ENCODE results near the gene NSMCE1.

NSMCE1 gene

GRCh38 chr16:27198451-27199234 is 69.9 kb downstream of the NSMCE1 start:
- no peaks in the 10 kb centered on the region for H3K9me3 ChIP-seq (ENCODE audit: control extremely low read depth in 1 of 5, control insufficient read depth in 4 of 5, insufficient read depth in 2 of 5, low read depth in 1 of 5, low read length in 4 of 5)
- ChIA-PET POLR2A (interaction anchor here (1.2 kb wide), 1 partner anchor 24 kb away, joined by 3 read pairs; no protein-coding TSS in a partner anchor), CTCF (interaction anchor here (1.0 to 3.8 kb wide), 4 partner anchors 11 to 177 kb away, joined by 3 to 18 read pairs (median 11); no protein-coding TSS in a partner anchor)
- no peak for DNase-seq
- H3K36me3 ChIP-seq (ENCODE audit: control insufficient read depth in 4 of 4, insufficient read depth in 4 of 4, low read length in 3 of 4), result no peaks in the 10 kb centered on the region
- no peaks in the 10 kb centered on the region for H3K27me3 ChIP-seq (replicated peaks in 2 of 5; ENCODE audit: control insufficient read depth in 4 of 5, insufficient read depth in 5 of 5, low read length in 4 of 5)
- no peak overlapping the region for H3K4me3 ChIP-seq (ENCODE audit: control insufficient read depth in 1 of 7, extremely low read depth in 1 of 7, insufficient read depth in 4 of 7, low read depth in 2 of 7, low read length in 6 of 7)
- peaks cover 16 to 20% (median 18%) of the 10 kb centered on the region in 4 experiments for H3K4me1 ChIP-seq (ENCODE audit: control extremely low read depth in 1 of 4, control insufficient read depth in 4 of 4, insufficient read depth in 4 of 4, low read length in 3 of 4)
- H3K27ac ChIP-seq (ENCODE audit: insufficient read depth in 1 of 2, low read depth in 1 of 2, low read length in 2 of 2, poor library complexity in 1 of 2, severe bottlenecking in 2 of 2), result peak overlapping the region in 1 of 2 experiments; percentile 60
- 98% methylated on average over 11 of the region's 12 CpGs for WGBS (ENCODE audit: insufficient coverage)

- CTCF ChIA-PET, result interaction anchor here (1.2 to 3.8 kb wide), 5 partner anchors 10 to 38 kb away, joined by 3 to 18 read pairs (median 4); no protein-coding TSS in a partner anchor
Measured at GRCh38 chr16:27197004-27197403, 71.6 kb downstream of the NSMCE1 start.

GRCh38 chr16:27195941-27196595 is 72.5 kb downstream of the NSMCE1 start:
- no peak for DNase-seq
- POLR2A ChIA-PET, result no interaction called here
- WGBS (ENCODE audit: insufficient coverage), result 98% methylated on average over 9 of the region's 9 CpGs

More at GRCh38 chr16:27197004-27197403, 71.6 kb downstream of the NSMCE1 start:
- peaks cover 11 to 14% (median 13%) of the 10 kb centered on the region in 4 experiments for H3K4me1 ChIP-seq (ENCODE audit: control extremely low read depth in 1 of 4, control insufficient read depth in 4 of 4, insufficient read depth in 4 of 4, low read length in 3 of 4)
- WGBS (ENCODE audit: insufficient coverage), result 91% methylated on average over 4 of the region's 4 CpGs
- H3K4me3 ChIP-seq (ENCODE audit: control insufficient read depth in 1 of 7, extremely low read depth in 1 of 7, insufficient read depth in 4 of 7, low read depth in 2 of 7, low read length in 6 of 7), result no peak overlapping the region
- no peak overlapping the region for H3K27ac ChIP-seq (ENCODE audit: insufficient read depth in 1 of 2, low read depth in 1 of 2, low read length in 2 of 2, poor library complexity in 1 of 2, severe bottlenecking in 2 of 2)
- H3K27me3 ChIP-seq (replicated peaks in 2 of 5; ENCODE audit: control insufficient read depth in 4 of 5, insufficient read depth in 5 of 5, low read length in 4 of 5), result no peaks in the 10 kb centered on the region
- H3K9me3 ChIP-seq (ENCODE audit: control extremely low read depth in 1 of 5, control insufficient read depth in 4 of 5, insufficient read depth in 2 of 5, low read depth in 1 of 5, low read length in 4 of 5), result no peaks in the 10 kb centered on the region
- H3K36me3 ChIP-seq (ENCODE audit: control insufficient read depth in 4 of 4, insufficient read depth in 4 of 4, low read length in 3 of 4), result no peaks in the 10 kb centered on the region
- POLR2A ChIA-PET, result no interaction called here
- no peak for DNase-seq

GRCh38 chr16:27195076-27195741 is 73.4 kb downstream of the NSMCE1 start:
- no peak overlapping the region for H3K4me3 ChIP-seq (ENCODE audit: control insufficient read depth in 1 of 7, extremely low read depth in 1 of 7, insufficient read depth in 4 of 7, low read depth in 2 of 7, low read length in 6 of 7)
- CTCF ChIA-PET, result interaction anchor here (1.6 kb wide), 1 partner anchor 35 kb away, joined by 5 read pairs; no protein-coding TSS in a partner anchor
- H3K27me3 ChIP-seq (replicated peaks in 2 of 5; ENCODE audit: control insufficient read depth in 4 of 5, insufficient read depth in 5 of 5, low read length in 4 of 5), result no peaks in the 10 kb centered on the region
- POLR2A ChIA-PET, result no interaction called here
- no peaks in the 10 kb centered on the region for H3K36me3 ChIP-seq (ENCODE audit: control insufficient read depth in 4 of 4, insufficient read depth in 4 of 4, low read length in 3 of 4)
- WGBS (ENCODE audit: insufficient coverage), result 60% methylated on average over 5 of the region's 6 CpGs
- peaks cover 11 to 14% (median 13%) of the 10 kb centered on the region in 4 experiments for H3K4me1 ChIP-seq (ENCODE audit: control extremely low read depth in 1 of 4, control insufficient read depth in 4 of 4, insufficient read depth in 4 of 4, low read length in 3 of 4)
- H3K27ac ChIP-seq (ENCODE audit: insufficient read depth in 1 of 2, low read depth in 1 of 2, low read length in 2 of 2, poor library complexity in 1 of 2, severe bottlenecking in 2 of 2), result no peak overlapping the region
- no peak for DNase-seq
- no peaks in the 10 kb centered on the region for H3K9me3 ChIP-seq (ENCODE audit: control extremely low read depth in 1 of 5, control insufficient read depth in 4 of 5, insufficient read depth in 2 of 5, low read depth in 1 of 5, low read length in 4 of 5)

More at GRCh38 chr16:27195941-27196595, 72.5 kb downstream of the NSMCE1 start:
- Histone ChIP-seq H3K4me3 (ENCODE audit: control insufficient read depth in 1 of 7, extremely low read depth in 1 of 7, insufficient read depth in 4 of 7, low read depth in 2 of 7, low read length in 6 of 7) (no peak overlapping the region), H3K27me3 (replicated peaks in 2 of 5; ENCODE audit: control insufficient read depth in 4 of 5, insufficient read depth in 5 of 5, low read length in 4 of 5) (no peaks in the 10 kb centered on the region), H3K4me1 (ENCODE audit: control extremely low read depth in 1 of 4, control insufficient read depth in 4 of 4, insufficient read depth in 4 of 4, low read length in 3 of 4) (peaks cover 11 to 14% (median 13%) of the 10 kb centered on the region in 4 experiments), H3K9me3 (ENCODE audit: control extremely low read depth in 1 of 5, control insufficient read depth in 4 of 5, insufficient read depth in 2 of 5, low read depth in 1 of 5, low read length in 4 of 5) (no peaks in the 10 kb centered on the region), H3K36me3 (ENCODE audit: control insufficient read depth in 4 of 4, insufficient read depth in 4 of 4, low read length in 3 of 4) (no peaks in the 10 kb centered on the region), H3K27ac (ENCODE audit: insufficient read depth in 1 of 2, low read depth in 1 of 2, low read length in 2 of 2, poor library complexity in 1 of 2, severe bottlenecking in 2 of 2) (no peak overlapping the region)
- CTCF ChIA-PET, result interaction anchor here (1.3 to 1.6 kb wide), 3 partner anchors 13 to 36 kb away, joined by 3 to 5 read pairs (median 4); no protein-coding TSS in a partner anchor

GRCh38 chr16:27193300-27193990 is 75.1 kb downstream of the NSMCE1 start:
- DNase-seq, result no peak
- WGBS (ENCODE audit: insufficient coverage), result 100% methylated on average over 4 of the region's 6 CpGs
- CTCF ChIA-PET, result interaction anchor here (0.7 to 0.9 kb wide), 2 partner anchors 13 to 265 kb away, joined by 4 to 5 read pairs; no protein-coding TSS in a partner anchor
- H3K27ac ChIP-seq (ENCODE audit: insufficient read depth in 1 of 2, low read depth in 1 of 2, low read length in 2 of 2, poor library complexity in 1 of 2, severe bottlenecking in 2 of 2), result no peak overlapping the region
- POLR2A ChIA-PET, result no interaction called here
- no peaks in the 10 kb centered on the region for H3K36me3 ChIP-seq (ENCODE audit: control insufficient read depth in 4 of 4, insufficient read depth in 4 of 4, low read length in 3 of 4)
- H3K27me3 ChIP-seq (replicated peaks in 2 of 5; ENCODE audit: control insufficient read depth in 4 of 5, insufficient read depth in 5 of 5, low read length in 4 of 5), result no peaks in the 10 kb centered on the region
- H3K4me3 ChIP-seq (ENCODE audit: control insufficient read depth in 1 of 7, extremely low read depth in 1 of 7, insufficient read depth in 4 of 7, low read depth in 2 of 7, low read length in 6 of 7), result no peak overlapping the region
- H3K9me3 ChIP-seq (ENCODE audit: control extremely low read depth in 1 of 5, control insufficient read depth in 4 of 5, insufficient read depth in 2 of 5, low read depth in 1 of 5, low read length in 4 of 5), result no peaks in the 10 kb centered on the region
- H3K4me1 ChIP-seq (ENCODE audit: control extremely low read depth in 1 of 4, control insufficient read depth in 4 of 4, insufficient read depth in 4 of 4, low read length in 3 of 4), result no peaks in the 10 kb centered on the region

- H3K27ac ChIP-seq (ENCODE audit: insufficient read depth in 1 of 2, low read depth in 1 of 2, low read length in 2 of 2, poor library complexity in 1 of 2, severe bottlenecking in 2 of 2), result no peak overlapping the region
- no peaks in the 10 kb centered on the region for H3K36me3 ChIP-seq (ENCODE audit: control insufficient read depth in 4 of 4, insufficient read depth in 4 of 4, low read length in 3 of 4)
- H3K27me3 ChIP-seq (replicated peaks in 2 of 5; ENCODE audit: control insufficient read depth in 4 of 5, insufficient read depth in 5 of 5, low read length in 4 of 5), result no peaks in the 10 kb centered on the region
- no peak overlapping the region for H3K4me3 ChIP-seq (ENCODE audit: control insufficient read depth in 1 of 7, extremely low read depth in 1 of 7, insufficient read depth in 4 of 7, low read depth in 2 of 7, low read length in 6 of 7)
- POLR2A ChIA-PET, result interaction anchor here (1.2 kb wide), 1 partner anchor 12 kb away, joined by 3 read pairs; the partner anchor contains the start of gene KDM8
- H3K9me3 ChIP-seq (ENCODE audit: control extremely low read depth in 1 of 5, control insufficient read depth in 4 of 5, insufficient read depth in 2 of 5, low read depth in 1 of 5, low read length in 4 of 5), result no peaks in the 10 kb centered on the region
- DNase-seq, result no peak
- no peaks in the 10 kb centered on the region for H3K4me1 ChIP-seq (ENCODE audit: control extremely low read depth in 1 of 4, control insufficient read depth in 4 of 4, insufficient read depth in 4 of 4, low read length in 3 of 4)
- 99% methylated on average over 7 of the region's 7 CpGs for WGBS (ENCODE audit: insufficient coverage)
- CTCF ChIA-PET, result interaction anchor here (1.2 to 1.5 kb wide), 2 partner anchors 12 to 32 kb away, joined by 3 to 6 read pairs; no protein-coding TSS in a partner anchor
Measured at GRCh38 chr16:27191352-27191924, 77.1 kb downstream of the NSMCE1 start.

All from common myeloid progenitor, CD34-positive (primary cell).